ENCODE results near the gene ZNF653. TPM values are rescaled to one million over a fixed set of nuclear protein-coding genes. Genes with fewer than 3 reads are reported as not detected.

Gene ZNF653
- total and polyA plus RNA-seq, 2 of the 8 experiments (the other 6 are each of a cell fraction or from before 2014, with no cell fraction given) = 7.0 to 7.9 TPM

GRCh38 chr19:11496391-11497163 lies 9.1 kb downstream of the ZNF653 start:
- Histone ChIP-seq H4K20me1 (replicated peaks in 1 of 2; ENCODE audit: control insufficient read depth in 1 of 2, insufficient read depth in 2 of 2, low read length in 2 of 2) (peaks cover 1 to 3% of the 10 kb centered on the region in 2 experiments), H2AFZ (ENCODE audit: low read length) (no peak overlapping the region), H3K27me3 (replicated peaks in 1 of 4; ENCODE audit: control insufficient read depth in 3 of 4, extremely low read depth in 1 of 4, insufficient read depth in 3 of 4, low read length in 3 of 4) (no peaks in the 10 kb centered on the region), H3K9ac (replicated peaks in 1 of 4; ENCODE audit: extremely low read depth in 1 of 4, low read depth in 3 of 4, low read length in 3 of 4) (no peak overlapping the region), H2BK12ac (ENCODE audit: low read depth, low read length) (0 out of 2 replicates have a peak overlapping the region, but pooled peaks have one; percentile 27), H3K4me2 (ENCODE audit: insufficient read depth in 1 of 2, low read depth in 2 of 2, low read length in 2 of 2) (no peak overlapping the region), H4K91ac (replicated peaks; ENCODE audit: insufficient read length, low read length) (no peak overlapping the region), H2BK5ac (ENCODE audit: low read depth, low read length) (no peak overlapping the region), H3K23me2 (ENCODE audit: low read depth, low read length) (no peaks in the 10 kb centered on the region), H3K4me1 (replicated peaks in 1 of 4; ENCODE audit: control insufficient read depth in 3 of 4, insufficient read depth in 4 of 4, low read length in 3 of 4) (no peaks in the 10 kb centered on the region), H4K5ac (ENCODE audit: insufficient read length, low read depth, low read length) (no peak overlapping the region), H3K79me1 (ENCODE audit: low read depth, low read length) (no peaks in the 10 kb centered on the region; the same call in 1 of the 2 replicates), H3K4ac (replicated peaks; ENCODE audit: insufficient read length, low read depth, low read length) (no peak overlapping the region), H3K18ac (ENCODE audit: extremely low read depth, low read length) (no peak overlapping the region), H3K27ac (ENCODE audit: low read depth, low read length) (no peak overlapping the region), H4K8ac (ENCODE audit: extremely low read depth, insufficient read depth, low read length) (no peak overlapping the region), H3K23ac (ENCODE audit: insufficient read length) (no peak overlapping the region), H3K79me2 (ENCODE audit: control insufficient read depth in 1 of 2, insufficient read depth in 2 of 2, low read length in 2 of 2) (no peaks in the 10 kb centered on the region), H3K9me3 (ENCODE audit: insufficient read depth in 2 of 2, low read depth in 1 of 2, low read length in 1 of 2) (no peaks in the 10 kb centered on the region), H3K14ac (ENCODE audit: insufficient read length) (no peak overlapping the region), H3K36me3 (ENCODE audit: control insufficient read depth in 2 of 4, insufficient read depth in 4 of 4, low read length in 3 of 4) (peaks cover 0 to 3% (median 0%) of the 10 kb centered on the region in 4 experiments; a peak in 2 of 8 replicates), H2BK120ac (replicated peaks; ENCODE audit: low read depth, low read length) (no peak overlapping the region), H2BK20ac (ENCODE audit: low read length) (no peak overlapping the region), H3K4me3 (ENCODE audit: extremely low read depth in 1 of 4, insufficient read depth in 2 of 4, low read depth in 3 of 4, low read length in 4 of 4) (no peak overlapping the region), H3K56ac (replicated peaks; ENCODE audit: insufficient read length, low read depth, low read length) (no peak overlapping the region), H2AK5ac (ENCODE audit: low read depth, low read length) (0 out of 2 replicates have a peak overlapping the region, but pooled peaks have one; percentile 32), H2BK15ac (ENCODE audit: low read length) (no peak overlapping the region)
- ChIA-PET CTCF (ENCODE audit: partially characterized antibody) (interaction anchor here (0.7 to 4.7 kb wide), 9 partner anchors 12 to 999 kb away, joined by 3 to 37 read pairs (median 3); no protein-coding TSS in a partner anchor), POLR2A (ENCODE audit: partially characterized antibody) (interaction anchor here (1.0 to 1.4 kb wide), 4 partner anchors 9 to 122 kb away, joined by 3 to 5 read pairs (median 3); partner anchors contain the start of genes ECSIT, SWSAP1 and ZNF653)
- WGBS, 2 experiments (ENCODE audit: extremely low coverage in 1 of 2, insufficient coverage in 1 of 2, insufficient read length in 1 of 2, insufficient replicate concordance in 2 of 2, low coverage in 1 of 2, low lambda C conversion rate in 2 of 2, missing lambda C conversion rate in 1 of 2) = 60% methylated on average over 17 of the region's 17 CpGs; no CpG with 5 or more reads in 1 of the 2 experiments
- TF ChIP-seq JUND (IDR thresholded peaks at IDR 0.05; ENCODE audit: low read length) (peak; percentile 77; the same call in 1 of the 2 replicates), MAFK (IDR thresholded peaks at IDR 0.05; ENCODE audit: low read depth, low read length) (no peak), CTCF (IDR thresholded peaks at IDR 0.05; ENCODE audit: control extremely low read depth in 1 of 3, insufficient read depth in 1 of 3, low read depth in 1 of 3, low read length in 3 of 3) (peak; percentile 85 to 91 (median 89)), GABPA (IDR thresholded peaks at IDR 0.05; ENCODE audit: borderline replicate concordance, insufficient read depth, low read length) (peak; percentile 45; the same call in 1 of the 2 replicates), RAD21 (IDR thresholded peaks at IDR 0.05 in 1 of 2, conservative IDR thresholded peaks at IDR 0.05 in 1 of 2; ENCODE audit: low read depth in 2 of 2, low read length in 2 of 2) (peak; percentile 62 to 76), TEAD4 (IDR thresholded peaks at IDR 0.05; ENCODE audit: low read depth, low read length) (no peak), TAF7 (optimal IDR thresholded peaks at IDR 0.05; ENCODE audit: borderline replicate concordance, low read depth, low read length) (no peak), YY1 (IDR thresholded peaks at IDR 0.05; ENCODE audit: low read depth, low read length) (0 out of 2 replicates have a peak, but pooled peaks have one; percentile 18)
- DNase-seq (ENCODE audit: low read depth in 1 of 2, low spot score in 2 of 2) (peak; percentile 57 to 96), FAIRE-seq (no peak)
